ENCODE data around the gene UBE2J2. TPM values are rescaled to one million over a fixed set of nuclear protein-coding genes. Genes with fewer than 3 reads are reported as not detected.

Gene UBE2J2
- total RNA-seq, 1 donor from 2014 or later: 56.7 TPM

- TF ChIP-seq POLR2AphosphoS5 (IDR thresholded peaks at IDR 0.05; ENCODE audit: insufficient read depth in 1 of 2, low read depth in 1 of 2) (no peak), CTCF (IDR thresholded peaks at IDR 0.05) (no peak), POLR2A (IDR thresholded peaks at IDR 0.05) (no peak)
- no peak for DNase-seq (ENCODE audit: extremely low spot score in 2 of 2)
- Histone ChIP-seq H3K4me1 (peaks cover 17% of the 10 kb centered on the region), H3K27me3 (no peaks in the 10 kb centered on the region), H3K9me3 (no peaks in the 10 kb centered on the region), H3K4me3 (no peak overlapping the region), H3K27ac (no peak overlapping the region), H3K36me3 (no peaks in the 10 kb centered on the region)
- intact Hi-C loops (cut with DNase I): no loop called here
These were observed 12.9 kb upstream of the UBE2J2 start for GRCh38 chr1:1286313-1287261.

- Histone ChIP-seq H3K27me3 (no peaks in the 10 kb centered on the region), H3K27ac (no peak overlapping the region), H3K4me1 (peaks cover 11% of the 10 kb centered on the region), H3K36me3 (no peaks in the 10 kb centered on the region), H3K9me3 (no peaks in the 10 kb centered on the region), H3K4me3 (no peak overlapping the region)
- no peak for DNase-seq (ENCODE audit: extremely low spot score in 2 of 2)
- intact Hi-C loops (cut with DNase I): no loop called here
- TF ChIP-seq POLR2AphosphoS5 (IDR thresholded peaks at IDR 0.05; ENCODE audit: insufficient read depth in 1 of 2, low read depth in 1 of 2) (no peak), POLR2A (IDR thresholded peaks at IDR 0.05) (no peak), CTCF (IDR thresholded peaks at IDR 0.05) (no peak)
These were observed 12.1 kb upstream of the UBE2J2 start for GRCh38 chr1:1285611-1286311.

- Histone ChIP-seq H3K9me3 (no peaks in the 10 kb centered on the region), H3K27me3 (no peaks in the 10 kb centered on the region), H3K36me3 (no peaks in the 10 kb centered on the region), H3K4me1 (peaks cover 5% of the 10 kb centered on the region), H3K4me3 (no peak overlapping the region), H3K27ac (no peak overlapping the region)
- intact Hi-C loops (cut with DNase I): no loop called here
- TF ChIP-seq POLR2AphosphoS5 (IDR thresholded peaks at IDR 0.05; ENCODE audit: insufficient read depth in 1 of 2, low read depth in 1 of 2): no peak
- no peak for DNase-seq (ENCODE audit: extremely low spot score in 2 of 2)
These were observed 11.5 kb upstream of the UBE2J2 start for GRCh38 chr1:1285102-1285571.

- DNase-seq (ENCODE audit: extremely low spot score in 2 of 2): no peak
- H3K27me3 ChIP-seq: no peaks in the 10 kb centered on the region
- TF ChIP-seq CTCF (IDR thresholded peaks at IDR 0.05) (no peak), POLR2A (IDR thresholded peaks at IDR 0.05) (no peak), POLR2AphosphoS5 (IDR thresholded peaks at IDR 0.05; ENCODE audit: insufficient read depth in 1 of 2, low read depth in 1 of 2) (no peak)
- H3K27ac ChIP-seq: no peak overlapping the region
- H3K4me1 ChIP-seq: peaks cover 5% of the 10 kb centered on the region
- H3K4me3 ChIP-seq: no peak overlapping the region
- intact Hi-C loops (cut with DNase I): no loop called here
- H3K36me3 ChIP-seq: no peaks in the 10 kb centered on the region
- no peaks in the 10 kb centered on the region for H3K9me3 ChIP-seq
These were observed 10.8 kb upstream of the UBE2J2 start for GRCh38 chr1:1284221-1285101.

- intact Hi-C loops (cut with DNase I): no loop called here
- DNase-seq (ENCODE audit: extremely low spot score in 2 of 2): no peak
- H3K36me3 ChIP-seq: no peaks in the 10 kb centered on the region
- H3K4me1 ChIP-seq: peaks cover 5% of the 10 kb centered on the region
- no peak overlapping the region for H3K4me3 ChIP-seq
- TF ChIP-seq CTCF (IDR thresholded peaks at IDR 0.05): no peak
- TF ChIP-seq POLR2A (IDR thresholded peaks at IDR 0.05): no peak
- no peak for TF ChIP-seq POLR2AphosphoS5 (IDR thresholded peaks at IDR 0.05; ENCODE audit: insufficient read depth in 1 of 2, low read depth in 1 of 2)
- H3K27ac ChIP-seq: no peak overlapping the region
- no peaks in the 10 kb centered on the region for H3K27me3 ChIP-seq
- H3K9me3 ChIP-seq: no peaks in the 10 kb centered on the region
These were observed 10.2 kb upstream of the UBE2J2 start for GRCh38 chr1:1283821-1284220.
